Measurements from ENCODE around the gene NANP.

DNA sequence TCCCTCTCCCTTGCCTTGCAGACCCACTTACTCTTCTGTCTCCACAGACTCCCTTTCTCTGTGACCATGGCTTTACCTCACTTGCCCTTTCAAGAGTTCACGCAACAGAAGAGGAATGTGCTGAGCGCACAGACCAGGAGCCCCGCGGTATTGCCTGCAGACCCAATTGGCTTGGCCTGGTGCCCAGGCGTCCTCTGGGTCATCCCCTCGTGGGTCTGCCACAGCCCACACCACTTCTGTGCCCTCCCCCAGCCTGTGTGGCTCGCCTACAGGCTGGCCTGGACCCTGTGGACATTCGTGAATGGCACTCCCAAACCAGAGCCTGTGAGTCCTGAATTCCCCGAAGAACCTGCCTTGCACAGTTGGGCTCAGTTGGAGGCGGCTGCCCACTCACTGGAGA lies 23.2 kb downstream of the NANP start:
- TF ChIP-seq CTCF (IDR thresholded peaks at IDR 0.05) (no peak), POLR2A (IDR thresholded peaks at IDR 0.05) (no peak)

Data from testis (tissue), 2 donors.